Gastrocnemius medialis (tissue), 4 donors: ENCODE measurements around the gene TERT.

Experiments
- CTCF ChIP-seq, 5 experiments: fragments of 450-650 bp in 3 of 5; fragments of 200-600 bp in 2 of 5; sonication (generic) in 2 of 5; IDR thresholded peaks in 4 of 5; conservative IDR thresholded peaks in 1 of 5; 1 replicate in 4 of 5; 2 replicates in 1 of 5; pipeline ENCODE4 v1.5.1; 2016 to 2019; ENCODE audit warnings: antibody characterized with exemption in 5 of 5, mild to moderate bottlenecking in 3 of 5, moderate library complexity in 3 of 5
- POLR2A ChIP-seq, 2 donors: fragments of 450-650 bp; IDR thresholded peaks; one replicate each; pipeline ENCODE4 v1.6.1; 2017; ENCODE audit warnings: antibody characterized with exemption in 2 of 2, mild to moderate bottlenecking in 2 of 2, moderate library complexity in 2 of 2

- TF ChIP-seq CTCF (IDR thresholded peaks at IDR 0.05 in 4 of 5, conservative IDR thresholded peaks at IDR 0.05 in 1 of 5) (no peak), POLR2A (IDR thresholded peaks at IDR 0.05) (no peak)
These were observed 9.7 kb downstream of the TERT start for GRCh38 chr5:1285141-1285540.
